H1 (cell line): ENCODE results near the gene SLC4A1AP. TPM values are rescaled to one million over a fixed set of nuclear protein-coding genes. Genes with fewer than 3 reads are reported as not detected.

ENCODE experiments used
- CTCF ChIA-PET: fragments of 300-600 bp; sonication (Branson Sonifier 250); formaldehyde crosslinking; loops from one replicate; lab custom pipeline; 2021; ENCODE audit not compliant: partially characterized antibody; lab: Charles Lee
- POLR2A ChIA-PET: fragments of 300-600 bp; sonication (Branson Sonifier 250); formaldehyde crosslinking; loops from one replicate; lab custom pipeline; 2021; ENCODE audit warnings: inconsistent platforms; ENCODE audit not compliant: partially characterized antibody; lab: Charles Lee
- DNase-seq, 2 experiments: peaks; one replicate each; pipeline versions ENCODE4 v3.0.0 to v3.0.0-alpha.2; 2010 to 2022; ENCODE audit warnings: low spot score in 2 of 2, low read depth in 1 of 2, mixed read lengths in 1 of 2
- FAIRE-seq: peaks from 2 replicates; lab custom pipeline; 2011; peaks lifted over from hg19 to GRCh38; lab: Jason Lieb, UNC
- H2AFZ ChIP-seq: 2 replicates; pipeline ENCODE4 v1.8.1; 2012; ENCODE audit warnings: low read length, inconsistent platforms
- H2AK5ac ChIP-seq: 2 replicates; pipeline ENCODE4 v1.6.1; 2013; ENCODE audit warnings: low read depth, low read length
- H2BK120ac ChIP-seq: replicated peaks from 2 replicates; pipeline ENCODE3; 2013; ENCODE audit warnings: low read depth, low read length, inconsistent platforms
- H2BK12ac ChIP-seq: 2 replicates; pipeline ENCODE4 v1.6.1; 2013; ENCODE audit warnings: low read depth, low read length
- H2BK15ac ChIP-seq: 2 replicates; pipeline ENCODE4 v1.6.1; 2013; ENCODE audit warnings: low read length
- H2BK20ac ChIP-seq: 2 replicates; pipeline ENCODE4 v1.6.1; 2013; ENCODE audit warnings: low read length
- H2BK5ac ChIP-seq: 2 replicates; pipeline ENCODE4 v1.6.1; 2013; ENCODE audit warnings: low read depth, low read length
- H3K14ac ChIP-seq: 2 replicates; pipeline ENCODE4 v1.6.1; 2013; ENCODE audit warnings: inconsistent platforms; ENCODE audit not compliant: insufficient read length
- H3K18ac ChIP-seq: 2 replicates; pipeline ENCODE4 v1.6.1; 2013; ENCODE audit warnings: low read length; ENCODE audit errors: extremely low read depth
- H3K23ac ChIP-seq: 2 replicates; pipeline ENCODE4 v1.6.1; 2013; ENCODE audit warnings: inconsistent platforms; ENCODE audit not compliant: insufficient read length
- H3K23me2 ChIP-seq: 2 replicates; pipeline ENCODE4 v1.6.1; 2013; ENCODE audit warnings: low read depth, low read length
- H3K27ac ChIP-seq: 2 replicates; pipeline ENCODE4 v1.6.1; 2011; ENCODE audit warnings: low read depth, low read length, inconsistent platforms
- H3K27me3 ChIP-seq, 4 experiments: replicated peaks in 1 of 4; 1 replicate in 1 of 4; 2 replicates in 3 of 4; pipeline versions ENCODE4 v1.6.1 to v1.8.1; 2011 to 2013; ENCODE audit warnings: low read length in 3 of 4, mild to moderate bottlenecking in 3 of 4, inconsistent platforms in 2 of 4, mixed read lengths in 2 of 4, moderate library complexity in 1 of 4; ENCODE audit not compliant: control insufficient read depth in 3 of 4, insufficient read depth in 3 of 4; ENCODE audit errors: extremely low read depth in 1 of 4
- H3K36me3 ChIP-seq, 4 experiments: 2 replicates each; pipeline versions ENCODE4 v1.6.1 to v1.8.1; 2011 to 2013; ENCODE audit warnings: mild to moderate bottlenecking in 4 of 4, low read length in 3 of 4, moderate library complexity in 2 of 4, control low read depth in 1 of 4, inconsistent platforms in 1 of 4; ENCODE audit not compliant: insufficient read depth in 4 of 4, control insufficient read depth in 2 of 4
- H3K4ac ChIP-seq: replicated peaks from 2 replicates; pipeline ENCODE3; 2013; ENCODE audit warnings: low read length, low read depth, mixed read lengths, inconsistent platforms; ENCODE audit not compliant: insufficient read length
- H3K4me1 ChIP-seq, 4 experiments: replicated peaks in 1 of 4; 1 replicate in 1 of 4; 2 replicates in 3 of 4; pipeline versions ENCODE4 v1.6.1 to v1.8.1; 2011 to 2013; ENCODE audit warnings: low read length in 3 of 4, inconsistent platforms in 2 of 4, mixed read lengths in 1 of 4; ENCODE audit not compliant: insufficient read depth in 4 of 4, control insufficient read depth in 3 of 4
- H3K4me2 ChIP-seq, 2 experiments: 2 replicates each; pipeline versions ENCODE4 v1.6.1 to v1.8.1; 2011 to 2013; ENCODE audit warnings: low read depth in 2 of 2, low read length in 2 of 2, control low read depth in 1 of 2, inconsistent platforms in 1 of 2, mild to moderate bottlenecking in 1 of 2; ENCODE audit not compliant: insufficient read depth in 1 of 2
- H3K4me3 ChIP-seq, 4 experiments: fragments of 200-600, 300-600 bp in 1 of 4; sonication (generic), shearing (Covaris generic), sonication (Bioruptor Twin) in 1 of 4; 2 replicates each; pipeline versions ENCODE4 v1.5.1 to v1.8.1; 2011 to 2016; ENCODE audit warnings: low read length in 4 of 4, low read depth in 3 of 4, control low read depth in 2 of 4, inconsistent platforms in 2 of 4, mild to moderate bottlenecking in 2 of 4, mixed read lengths in 1 of 4, moderate library complexity in 1 of 4; ENCODE audit not compliant: insufficient read depth in 2 of 4; ENCODE audit errors: extremely low read depth in 1 of 4
- H3K56ac ChIP-seq: replicated peaks from 2 replicates; pipeline ENCODE3; 2013; ENCODE audit warnings: low read depth, mild to moderate bottlenecking, mixed read lengths, low read length, inconsistent platforms; ENCODE audit not compliant: insufficient read length
- H3K79me1 ChIP-seq: 2 replicates; pipeline ENCODE4 v1.6.1; 2013; ENCODE audit warnings: low read depth, low read length, control low read depth
- H3K79me2 ChIP-seq, 2 experiments: 2 replicates each; pipeline versions ENCODE4 v1.6.1 to v1.8.1; 2012 to 2013; ENCODE audit warnings: low read length in 2 of 2, mild to moderate bottlenecking in 2 of 2, inconsistent platforms in 1 of 2; ENCODE audit not compliant: insufficient read depth in 2 of 2, control insufficient read depth in 1 of 2
- H3K9ac ChIP-seq, 4 experiments: replicated peaks in 1 of 4; 1 replicate in 1 of 4; 2 replicates in 3 of 4; pipeline versions ENCODE4 v1.6.1 to v1.8.1; 2011 to 2013; ENCODE audit warnings: low read depth in 3 of 4, low read length in 3 of 4, control low read depth in 2 of 4, mild to moderate bottlenecking in 2 of 4, moderate library complexity in 2 of 4, inconsistent platforms in 1 of 4; ENCODE audit errors: extremely low read depth in 1 of 4
- H3K9me3 ChIP-seq, 2 experiments: 2 replicates each; pipeline versions ENCODE4 v1.6.1 to v1.8.1; 2012 to 2013; ENCODE audit warnings: mild to moderate bottlenecking in 2 of 2, moderate library complexity in 2 of 2, control low read depth in 1 of 2, inconsistent platforms in 1 of 2, low read depth in 1 of 2, low read length in 1 of 2, mixed read lengths in 1 of 2; ENCODE audit not compliant: insufficient read depth in 2 of 2
- H4K20me1 ChIP-seq, 2 experiments: replicated peaks in 1 of 2; 2 replicates each; pipeline versions ENCODE3 to v1.8.1; 2011 to 2013; ENCODE audit warnings: inconsistent platforms in 2 of 2, low read length in 2 of 2, mild to moderate bottlenecking in 1 of 2; ENCODE audit not compliant: insufficient read depth in 2 of 2, control insufficient read depth in 1 of 2
- H4K5ac ChIP-seq: 2 replicates; pipeline ENCODE4 v1.6.1; 2013; ENCODE audit warnings: low read length, low read depth, mixed read lengths, inconsistent platforms; ENCODE audit not compliant: insufficient read length
- H4K8ac ChIP-seq: 2 replicates; pipeline ENCODE4 v1.8.0; 2013; ENCODE audit warnings: mild to moderate bottlenecking, moderate library complexity, low read length, inconsistent platforms; ENCODE audit not compliant: insufficient read depth; ENCODE audit errors: extremely low read depth
- H4K91ac ChIP-seq: replicated peaks from 2 replicates; pipeline ENCODE3; 2013; ENCODE audit warnings: low read length, mixed read lengths, inconsistent platforms; ENCODE audit not compliant: insufficient read length
- JUN ChIP-seq: IDR thresholded peaks from 2 replicates; pipeline ENCODE4 v1.6.1; 2011; ENCODE audit warnings: low read depth, mild to moderate bottlenecking, improper control_type of control experiment, low read length
- RAD21 ChIP-seq, 2 experiments: IDR thresholded peaks in 1 of 2; conservative IDR thresholded peaks in 1 of 2; 2 replicates each; pipeline ENCODE4 v1.6.1; 2011; ENCODE audit warnings: low read depth in 2 of 2, low read length in 2 of 2, improper control_type of control experiment in 1 of 2, inconsistent platforms in 1 of 2, mild to moderate bottlenecking in 1 of 2, moderate library complexity in 1 of 2
- TAF7 ChIP-seq: optimal IDR thresholded peaks from 2 replicates; pipeline ENCODE3; 2011; ENCODE audit warnings: low read depth, mild to moderate bottlenecking, inconsistent platforms, low read length, moderate library complexity, borderline replicate concordance
- WGBS, 2 experiments: shearing (Covaris generic) in 1 of 2; methylation state at CpG; one replicate each; pipeline versions ENCODE4 v1.1.6 to v1.1.7; 2013 to 2015; ENCODE audit warnings: low lambda C conversion rate in 2 of 2, mixed read lengths in 2 of 2, inconsistent platforms in 1 of 2, low coverage in 1 of 2, missing lambda C conversion rate in 1 of 2; ENCODE audit not compliant: insufficient replicate concordance in 2 of 2, insufficient coverage in 1 of 2, insufficient read length in 1 of 2; ENCODE audit errors: extremely low coverage in 1 of 2, missing lambda C conversion rate in 1 of 2; 5-methylcytosine and 5-hydroxymethylcytosine counted together
- polyA plus RNA-seq, 7 experiments: library from polyadenylated mRNA; depleted of rRNA in 3 of 7; stranded (reverse) in 5 of 7; unstranded in 2 of 7; fragments of >200 nt in 5 of 7; fragments of 200-250 nt in 2 of 7; gene quantifications; 1 replicate in 5 of 7; 2 replicates in 1 of 7; 4 replicates in 1 of 7; pipeline versions ENCODE4 v1.2.1 to v1.2.3, GENCODE V29; 2011 to 2013; ENCODE audit warnings: missing spikeins in 2 of 7, mixed read lengths in 2 of 7
- total RNA-seq: library from RNA; stranded (reverse); fragmentation: NEBNext Ultra II Directional; extraction: Animal tissue kit (Norgen Biotek cat#: 25700); gene quantifications from 2 replicates; pipeline ENCODE4 v1.2.1, GENCODE V29; 2021
- TF ChIP-seq, protein P1 (sequence below), 3 experiments: IDR thresholded peaks; 1 replicate in 2 of 3; 2 replicates in 1 of 3; pipeline versions ENCODE4 v1.5.1 to v1.6.1; 2011; ENCODE audit warnings: low read length in 3 of 3, mild to moderate bottlenecking in 3 of 3, inconsistent platforms in 2 of 3, low read depth in 1 of 3, moderate library complexity in 1 of 3; ENCODE audit not compliant: insufficient read depth in 1 of 3; ENCODE audit errors: control extremely low read depth in 1 of 3
- TF ChIP-seq, protein P2 (sequence below): IDR thresholded peaks from 2 replicates; pipeline ENCODE4 v1.6.1; 2011; ENCODE audit warnings: low read length, improper control_type of control experiment

The SLC4A1AP gene
- total and polyA plus RNA-seq, 2 of the 8 experiments (the other 6 are each of a cell fraction or from before 2014, with no cell fraction given): 8.1 to 18.4 TPM

DNA sequence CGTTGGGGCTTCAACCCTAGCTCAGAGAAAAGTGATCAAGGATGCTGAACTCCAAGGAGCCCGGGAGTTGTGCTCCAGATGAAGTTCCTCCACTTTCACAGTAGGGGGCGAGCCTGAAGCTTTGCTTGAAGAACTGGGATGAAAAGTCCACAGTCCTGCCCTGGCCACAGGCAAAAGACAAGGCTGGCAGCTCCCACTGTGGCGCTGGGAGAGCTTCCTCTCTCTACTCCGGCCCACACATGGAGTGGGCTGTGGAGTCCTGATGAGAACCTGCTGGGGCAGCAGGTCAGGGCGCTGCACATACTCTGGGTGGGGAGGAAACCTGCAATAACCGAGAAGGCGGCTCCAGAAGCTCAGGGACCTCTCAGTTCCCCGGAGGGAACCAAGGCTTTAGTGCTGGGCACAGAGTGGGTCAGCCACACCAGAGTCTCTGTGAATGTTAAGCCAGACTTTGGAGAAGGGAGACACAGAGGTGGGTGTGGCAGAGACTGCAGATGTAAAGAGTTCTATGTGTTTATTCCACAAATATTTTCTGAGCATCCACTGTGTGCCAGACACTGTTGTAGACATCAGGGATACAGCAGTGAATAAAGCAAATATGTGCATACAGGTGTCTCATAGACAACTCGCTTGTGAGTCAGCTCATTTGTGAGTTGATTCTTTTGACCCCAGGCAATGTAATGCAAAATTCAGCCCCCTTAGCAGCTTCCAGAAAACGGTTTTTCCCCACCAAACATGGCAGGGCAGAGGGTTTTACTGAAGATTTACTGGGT is 59.9 kb downstream of the SLC4A1AP start:
- Histone ChIP-seq H3K9ac (no peak overlapping the region), H2BK5ac (peak overlapping the region; percentile 49; the same call in 1 of the 2 replicates), H3K4ac (no peak overlapping the region), H3K9me3 (no peaks in the 10 kb centered on the region), H2AK5ac (no peak overlapping the region), H3K27ac (no peak overlapping the region), H3K79me2 (no peaks in the 10 kb centered on the region), H3K79me1 (no peaks in the 10 kb centered on the region), H4K8ac (no peak overlapping the region), H4K91ac (no peak overlapping the region), H3K14ac (no peak overlapping the region), H3K18ac (0 out of 2 replicates have a peak overlapping the region, but pooled peaks have one; percentile 68), H3K56ac (no peak overlapping the region), H3K4me3 (no peak overlapping the region), H2BK20ac (no peak overlapping the region), H3K4me1 (peaks cover 8 to 21% (median 10%) of the 10 kb centered on the region in 4 experiments), H4K20me1 (no peaks in the 10 kb centered on the region), H2BK15ac (0 out of 2 replicates have a peak overlapping the region, but pooled peaks have one; percentile 46), H3K27me3 (no peaks in the 10 kb centered on the region), H4K5ac (no peak overlapping the region), H3K4me2 (no peak overlapping the region; a peak in 1 of 4 replicates), H3K23ac (no peak overlapping the region), H3K23me2 (no peaks in the 10 kb centered on the region), H3K36me3 (no peaks in the 10 kb centered on the region), H2BK12ac (no peak overlapping the region), H2BK120ac (no peak overlapping the region), H2AFZ (0 out of 2 replicates have a peak overlapping the region, but pooled peaks have one; percentile 35)
- DNase-seq: peak in 1 of 2 experiments; percentile 81
- FAIRE-seq: no peak
- ChIA-PET POLR2A (interaction anchor here (0.8 to 2.8 kb wide), 10 partner anchors 12 to 667 kb away, joined by 3 to 15 read pairs (median 4); no protein-coding TSS in a partner anchor), CTCF (interaction anchor here (0.6 to 3.6 kb wide), 46 partner anchors 9 to 772 kb away, joined by 3 to 51 read pairs (median 4); partner anchors contain the start of gene PLB1)
- 46% methylated on average over 11 of the region's 11 CpGs; no CpG with 5 or more reads in 1 of the 2 experiments for WGBS, 2 experiments
- TF ChIP-seq, protein P1, sequence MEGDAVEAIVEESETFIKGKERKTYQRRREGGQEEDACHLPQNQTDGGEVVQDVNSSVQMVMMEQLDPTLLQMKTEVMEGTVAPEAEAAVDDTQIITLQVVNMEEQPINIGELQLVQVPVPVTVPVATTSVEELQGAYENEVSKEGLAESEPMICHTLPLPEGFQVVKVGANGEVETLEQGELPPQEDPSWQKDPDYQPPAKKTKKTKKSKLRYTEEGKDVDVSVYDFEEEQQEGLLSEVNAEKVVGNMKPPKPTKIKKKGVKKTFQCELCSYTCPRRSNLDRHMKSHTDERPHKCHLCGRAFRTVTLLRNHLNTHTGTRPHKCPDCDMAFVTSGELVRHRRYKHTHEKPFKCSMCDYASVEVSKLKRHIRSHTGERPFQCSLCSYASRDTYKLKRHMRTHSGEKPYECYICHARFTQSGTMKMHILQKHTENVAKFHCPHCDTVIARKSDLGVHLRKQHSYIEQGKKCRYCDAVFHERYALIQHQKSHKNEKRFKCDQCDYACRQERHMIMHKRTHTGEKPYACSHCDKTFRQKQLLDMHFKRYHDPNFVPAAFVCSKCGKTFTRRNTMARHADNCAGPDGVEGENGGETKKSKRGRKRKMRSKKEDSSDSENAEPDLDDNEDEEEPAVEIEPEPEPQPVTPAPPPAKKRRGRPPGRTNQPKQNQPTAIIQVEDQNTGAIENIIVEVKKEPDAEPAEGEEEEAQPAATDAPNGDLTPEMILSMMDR (IDR thresholded peaks at IDR 0.05; ENCODE audit: control extremely low read depth in 1 of 3, insufficient read depth in 1 of 3, low read depth in 1 of 3, low read length in 3 of 3): peak; percentile 51 to 84 (median 54)
- TF ChIP-seq RAD21 (IDR thresholded peaks at IDR 0.05 in 1 of 2, conservative IDR thresholded peaks at IDR 0.05 in 1 of 2; ENCODE audit: low read depth in 2 of 2, low read length in 2 of 2): peak; percentile 62 to 64
- TF ChIP-seq, protein P2, sequence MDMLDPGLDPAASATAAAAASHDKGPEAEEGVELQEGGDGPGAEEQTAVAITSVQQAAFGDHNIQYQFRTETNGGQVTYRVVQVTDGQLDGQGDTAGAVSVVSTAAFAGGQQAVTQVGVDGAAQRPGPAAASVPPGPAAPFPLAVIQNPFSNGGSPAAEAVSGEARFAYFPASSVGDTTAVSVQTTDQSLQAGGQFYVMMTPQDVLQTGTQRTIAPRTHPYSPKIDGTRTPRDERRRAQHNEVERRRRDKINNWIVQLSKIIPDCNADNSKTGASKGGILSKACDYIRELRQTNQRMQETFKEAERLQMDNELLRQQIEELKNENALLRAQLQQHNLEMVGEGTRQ: no peak
- no peak for TF ChIP-seq JUN
- no peak for TF ChIP-seq TAF7
